ENCODE measurements around the gene PHF12.

Gene PHF12

DNA sequence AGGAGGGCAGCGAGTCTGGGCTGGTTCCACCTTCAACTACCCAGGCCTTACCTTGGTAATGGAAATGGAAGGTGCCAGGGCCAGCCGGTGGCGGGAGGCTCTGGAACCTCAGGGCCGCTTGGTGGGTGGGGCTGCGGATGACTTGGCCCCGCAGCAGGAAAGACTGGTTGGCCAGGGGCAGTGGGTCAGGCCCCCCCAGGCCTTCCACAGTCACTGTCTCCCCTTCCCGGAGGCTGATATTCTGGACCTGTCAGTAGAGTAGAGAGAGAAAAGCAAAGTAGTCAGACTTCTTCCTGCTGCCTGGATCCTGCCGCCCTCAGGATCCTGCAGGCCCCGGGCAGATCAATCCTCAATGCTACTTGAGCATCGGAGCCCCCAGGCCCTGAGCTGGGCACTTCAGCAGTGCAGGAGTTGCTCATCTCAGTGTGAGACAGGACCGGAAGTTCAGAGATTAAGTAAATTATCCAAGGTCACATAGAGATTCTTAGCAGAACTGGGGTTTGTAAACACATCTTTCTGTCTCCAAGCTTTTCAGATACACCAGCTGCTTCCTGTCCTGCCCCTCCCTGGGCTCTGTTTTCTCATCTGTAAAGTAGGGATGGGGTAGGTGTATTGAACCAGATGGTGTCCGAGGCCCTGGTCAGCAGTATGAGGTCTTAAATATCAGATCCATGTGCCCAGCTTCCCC lies 18.5 kb upstream of the PHF12 start:
- POLR2A ChIA-PET: no interaction called here
- no peak for DNase-seq (ENCODE audit: extremely low spot score)

GRCh38 chr17:28968914-28969295 lies 17.6 kb upstream of the PHF12 start:
- no peak for DNase-seq (ENCODE audit: extremely low spot score)
- ChIA-PET POLR2A (no interaction called here), CTCF (interaction anchor here (0.8 to 3.9 kb wide), 5 partner anchors 16 to 162 kb away, joined by 3 to 25 read pairs (median 21); no protein-coding TSS in a partner anchor)
- TF ChIP-seq, protein P1, sequence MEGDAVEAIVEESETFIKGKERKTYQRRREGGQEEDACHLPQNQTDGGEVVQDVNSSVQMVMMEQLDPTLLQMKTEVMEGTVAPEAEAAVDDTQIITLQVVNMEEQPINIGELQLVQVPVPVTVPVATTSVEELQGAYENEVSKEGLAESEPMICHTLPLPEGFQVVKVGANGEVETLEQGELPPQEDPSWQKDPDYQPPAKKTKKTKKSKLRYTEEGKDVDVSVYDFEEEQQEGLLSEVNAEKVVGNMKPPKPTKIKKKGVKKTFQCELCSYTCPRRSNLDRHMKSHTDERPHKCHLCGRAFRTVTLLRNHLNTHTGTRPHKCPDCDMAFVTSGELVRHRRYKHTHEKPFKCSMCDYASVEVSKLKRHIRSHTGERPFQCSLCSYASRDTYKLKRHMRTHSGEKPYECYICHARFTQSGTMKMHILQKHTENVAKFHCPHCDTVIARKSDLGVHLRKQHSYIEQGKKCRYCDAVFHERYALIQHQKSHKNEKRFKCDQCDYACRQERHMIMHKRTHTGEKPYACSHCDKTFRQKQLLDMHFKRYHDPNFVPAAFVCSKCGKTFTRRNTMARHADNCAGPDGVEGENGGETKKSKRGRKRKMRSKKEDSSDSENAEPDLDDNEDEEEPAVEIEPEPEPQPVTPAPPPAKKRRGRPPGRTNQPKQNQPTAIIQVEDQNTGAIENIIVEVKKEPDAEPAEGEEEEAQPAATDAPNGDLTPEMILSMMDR (IDR thresholded peaks at IDR 0.05; ENCODE audit: control extremely low read depth, extremely low read depth, low read depth, missing control alignments): no peak

More for the DNA sequence above, 18.5 kb upstream of the PHF12 start:
- TF ChIP-seq, protein P1 (IDR thresholded peaks at IDR 0.05; ENCODE audit: control extremely low read depth, extremely low read depth, low read depth, missing control alignments): no peak
- CTCF ChIA-PET: interaction anchor here (3.2 to 3.9 kb wide), 3 partner anchors 17 to 148 kb away, joined by 21 to 25 read pairs (median 23); no protein-coding TSS in a partner anchor

DNA sequence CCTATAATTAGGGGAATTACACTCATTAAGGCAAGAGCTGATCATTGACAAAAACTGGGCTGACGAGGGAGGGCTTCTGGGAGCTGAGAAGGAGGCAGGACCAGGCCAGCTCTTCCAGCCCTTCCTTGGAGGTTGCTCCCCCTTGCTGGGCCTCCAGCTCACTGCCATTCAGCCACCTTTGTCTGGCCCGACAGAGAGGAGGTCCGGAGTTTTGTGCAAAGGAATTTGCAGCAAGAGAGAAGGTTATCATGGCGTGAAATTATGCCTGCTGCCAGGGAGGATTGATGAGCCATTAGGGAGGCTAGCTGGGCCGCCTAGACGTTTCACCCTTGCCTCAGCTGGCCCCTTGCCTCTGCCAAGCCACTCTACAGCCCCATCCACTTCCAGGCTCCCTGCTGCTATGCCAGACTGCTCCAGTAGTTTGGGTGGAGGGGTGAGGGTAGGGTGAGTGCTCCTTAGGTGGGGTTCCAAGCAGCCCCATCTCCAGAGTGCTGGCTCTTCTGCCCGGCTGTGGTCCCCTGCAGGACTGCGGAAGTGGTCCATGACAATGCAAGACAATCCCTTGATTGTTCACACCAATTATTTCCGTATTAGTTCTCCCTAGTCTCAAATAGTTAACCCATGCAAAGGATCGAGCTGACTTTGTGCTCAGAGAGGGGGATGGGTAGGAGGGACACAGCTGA lies 17.1 kb upstream of the PHF12 start:
- no peak for DNase-seq (ENCODE audit: extremely low spot score)
- TF ChIP-seq, protein P1 (IDR thresholded peaks at IDR 0.05; ENCODE audit: control extremely low read depth, extremely low read depth, low read depth, missing control alignments): no peak
- ChIA-PET CTCF (interaction anchor here (0.8 to 3.9 kb wide), 8 partner anchors 11 to 163 kb away, joined by 3 to 25 read pairs (median 4); no protein-coding TSS in a partner anchor), POLR2A (no interaction called here)

DNA sequence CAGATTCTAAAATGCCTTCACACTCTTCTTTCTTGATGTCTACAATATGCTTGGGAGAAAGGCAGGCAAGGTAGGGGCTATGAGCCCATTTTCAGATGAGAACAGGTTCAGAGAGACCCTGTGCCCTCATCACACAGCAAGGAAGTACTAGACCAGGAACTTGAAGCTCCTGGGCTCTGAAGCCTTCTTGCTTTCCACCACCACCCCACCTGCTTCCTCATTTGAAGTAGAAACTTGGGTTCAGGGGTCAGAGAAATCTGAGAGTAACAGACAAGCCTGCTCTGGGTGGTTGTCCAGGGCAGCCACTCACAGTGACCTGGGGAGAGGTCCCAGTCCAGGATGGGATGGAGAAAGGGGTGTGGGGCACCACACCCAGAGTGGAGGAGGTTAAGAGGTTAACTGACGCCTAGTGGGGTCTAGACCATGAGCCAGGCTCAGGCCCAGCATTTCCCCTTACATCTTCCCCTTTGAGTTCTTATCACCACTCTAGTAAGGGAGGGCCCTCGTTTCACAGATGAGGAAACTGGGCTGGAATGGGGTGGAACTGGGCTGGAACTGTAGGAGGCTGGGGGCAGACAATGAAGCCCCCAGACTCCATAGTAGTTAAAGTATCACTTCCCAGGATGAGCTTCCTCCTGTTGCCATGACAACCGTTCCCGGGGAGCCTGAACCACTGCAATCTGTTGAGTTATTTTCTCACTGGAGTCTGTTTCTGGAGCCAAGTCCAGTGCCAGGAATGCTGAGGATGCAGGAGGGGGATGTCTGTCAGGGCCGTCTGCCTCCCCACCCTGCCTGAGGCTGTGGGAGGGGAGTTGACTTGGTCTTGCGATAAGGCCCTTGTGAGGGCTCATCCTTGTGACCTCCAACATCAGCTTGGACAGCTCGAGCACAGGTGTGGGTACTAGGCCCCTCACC lies 16.2 kb upstream of the PHF12 start:
- TF ChIP-seq, protein P1 (IDR thresholded peaks at IDR 0.05; ENCODE audit: control extremely low read depth, extremely low read depth, low read depth, missing control alignments): no peak
- CTCF ChIA-PET: interaction anchor here (0.8 to 3.9 kb wide), 7 partner anchors 10 to 150 kb away, joined by 3 to 25 read pairs (median 5); no protein-coding TSS in a partner anchor
- POLR2A ChIA-PET: no interaction called here
- no peak for DNase-seq (ENCODE audit: extremely low spot score)

GRCh38 chr17:28963841-28964240 lies 12.5 kb upstream of the PHF12 start:
- ChIA-PET POLR2A (interaction anchor here (0.5 to 0.6 kb wide), 2 partner anchors 12 to 53 kb away, joined by 4 to 9 read pairs; partner anchors contain the start of gene PHF12), CTCF (interaction anchor here (1.3 to 11.6 kb wide), 11 partner anchors 7 to 200 kb away, joined by 3 to 346 read pairs (median 17); partner anchors contain the start of gene PHF12)

More at GRCh38 chr17:28963841-28964240, 12.5 kb upstream of the PHF12 start:
- no peak for DNase-seq (ENCODE audit: extremely low spot score)
- TF ChIP-seq, protein P1 (IDR thresholded peaks at IDR 0.05; ENCODE audit: control extremely low read depth, extremely low read depth, low read depth, missing control alignments): no peak

Data from GM10248 (cell line).